GM19351 (cell line): ENCODE data around the gene TMOD1.
"Not testable (repeated sequence)": the region's sequence is repeated elsewhere in the genome, so short reads cannot be mapped to it uniquely, and the experiment has no call there.

ENCODE experiments used
- ATAC-seq: cut with Tn5 transposase; IDR thresholded peaks from one replicate; pipeline ENCODE4 v1.9.1; 2021; ENCODE audit warnings: mild to moderate bottlenecking, moderate library complexity; ENCODE audit not compliant: unreplicated experiment

Gene TMOD1

DNA sequence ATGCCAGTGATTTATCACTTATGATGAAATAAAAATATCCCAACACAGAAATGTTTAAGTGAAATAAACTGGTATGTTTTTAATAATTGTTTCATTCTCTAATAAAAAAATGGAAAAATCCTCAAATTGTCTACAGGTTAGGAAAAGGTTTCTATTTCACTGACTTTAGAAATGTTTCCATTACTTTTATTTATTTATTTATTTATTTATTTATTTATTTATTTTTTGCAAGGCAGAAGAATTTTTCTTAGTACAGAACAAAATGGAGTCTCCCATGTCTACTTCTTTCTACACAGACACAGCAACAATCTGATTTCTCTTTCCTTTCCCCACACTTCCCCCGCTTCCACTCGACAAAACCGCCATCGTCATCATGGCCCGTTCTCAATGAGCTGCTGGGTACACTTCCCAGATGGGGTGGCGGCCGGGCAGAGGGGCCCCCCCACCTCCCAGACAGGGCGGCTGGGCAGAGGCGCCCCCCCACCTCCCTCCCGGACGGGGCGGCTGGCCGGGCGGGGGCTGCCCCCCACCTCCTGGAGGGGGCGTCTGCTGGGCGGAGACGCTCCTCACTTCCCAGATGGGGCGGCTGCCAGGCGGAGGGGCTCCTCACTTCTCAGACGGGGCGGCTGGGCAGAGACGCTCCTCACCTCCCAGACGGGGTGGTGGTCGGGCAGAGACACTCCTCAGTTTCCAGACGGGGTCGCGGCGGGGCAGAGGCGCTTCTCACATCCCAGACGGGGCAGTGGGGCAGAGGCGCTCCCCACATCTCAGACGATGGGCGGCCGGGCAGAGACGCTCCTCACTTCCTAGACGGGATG is 3.7 kb upstream of the TMOD1 start:
- not testable (repeated sequence) for ATAC-seq

DNA sequence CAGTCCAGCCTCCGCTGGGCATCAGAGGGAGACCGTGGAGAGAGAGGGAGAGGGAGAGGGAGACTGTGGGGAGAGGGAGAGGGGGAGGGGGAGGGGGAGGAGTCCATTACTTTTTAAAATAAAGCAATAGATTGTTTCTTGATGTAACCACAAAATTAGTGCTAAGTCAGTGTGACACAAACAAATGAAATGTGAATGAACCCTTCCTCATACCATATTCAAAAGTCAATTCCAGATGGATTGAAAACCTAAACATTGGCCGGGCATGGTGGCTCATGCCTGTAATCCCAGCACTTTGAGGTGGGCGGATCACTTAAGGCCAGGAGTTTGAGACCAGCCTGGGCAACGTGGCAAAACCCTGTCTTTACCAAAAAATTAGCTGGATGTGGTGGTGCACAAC is 2.6 kb upstream of the TMOD1 start:
- not testable (repeated sequence) for ATAC-seq

DNA sequence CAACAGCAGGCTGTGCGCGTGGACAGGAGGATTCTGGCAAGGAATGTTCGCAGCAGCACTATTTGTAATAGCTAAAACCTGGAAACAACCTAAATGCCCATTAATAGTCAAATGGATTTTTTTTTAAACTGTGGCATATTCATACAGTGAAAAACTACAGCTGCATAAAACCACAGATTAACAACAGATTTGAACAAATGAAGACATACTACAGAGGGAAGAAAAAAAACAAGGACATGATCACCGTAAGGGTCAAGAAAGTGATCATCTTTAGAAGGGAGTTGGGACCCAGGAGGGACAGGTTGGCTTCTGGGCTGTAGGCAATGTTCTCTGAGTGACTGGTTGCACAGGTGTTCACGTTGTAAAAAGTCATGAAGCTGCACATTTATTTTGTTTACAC is 1.2 kb upstream of the TMOD1 start:
- no peak for ATAC-seq

- no peak for ATAC-seq
Observed at GRCh38 chr9:97500765-97501176, 695 bp upstream of the TMOD1 start.

GRCh38 chr9:97501972-97502221 is 431 bp downstream of the TMOD1 start:
- ATAC-seq: peak; percentile 37

DNA sequence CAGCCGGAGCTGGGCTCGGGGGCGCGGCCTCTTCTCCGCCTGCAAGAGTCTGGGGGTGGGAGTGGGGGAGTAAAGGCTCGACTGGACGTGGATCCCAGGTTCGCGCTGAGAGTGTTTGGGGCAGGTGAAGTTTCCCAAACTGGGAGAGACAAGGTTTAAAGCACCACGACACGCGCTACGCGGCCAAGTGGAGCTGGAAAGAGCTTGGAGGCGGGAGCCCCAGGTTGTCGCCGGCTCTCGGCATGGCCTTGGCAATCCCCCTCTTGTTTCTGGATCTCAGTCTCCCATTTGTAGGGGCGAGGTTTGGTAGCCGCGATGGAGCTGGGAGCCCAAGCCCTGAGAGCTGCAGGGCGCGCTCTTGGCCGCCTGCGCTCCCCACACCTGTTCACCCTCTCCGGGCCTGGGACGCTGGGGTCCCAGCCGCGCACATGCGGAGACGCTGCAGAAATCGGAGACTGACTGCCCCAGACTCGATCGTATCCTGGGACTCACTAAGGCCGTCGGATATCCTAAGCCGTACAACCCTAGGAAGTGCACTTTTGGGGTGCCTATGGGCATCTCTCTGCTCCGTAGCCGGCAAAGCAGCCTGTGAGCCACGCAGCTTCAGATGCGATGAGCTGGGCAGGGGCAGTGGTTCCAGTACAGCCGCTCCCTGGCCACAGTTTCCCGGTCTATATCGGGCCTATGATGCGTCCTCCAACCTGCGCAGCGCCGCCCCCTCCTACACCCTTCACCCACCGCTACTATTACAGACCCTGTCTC is 937 bp downstream of the TMOD1 start:
- ATAC-seq: no peak

- no peak for ATAC-seq
Observed at GRCh38 chr9:97502984-97503861, 1.8 kb downstream of the TMOD1 start.

GRCh38 chr9:97503862-97504210 is 2.4 kb downstream of the TMOD1 start:
- no peak for ATAC-seq

DNA sequence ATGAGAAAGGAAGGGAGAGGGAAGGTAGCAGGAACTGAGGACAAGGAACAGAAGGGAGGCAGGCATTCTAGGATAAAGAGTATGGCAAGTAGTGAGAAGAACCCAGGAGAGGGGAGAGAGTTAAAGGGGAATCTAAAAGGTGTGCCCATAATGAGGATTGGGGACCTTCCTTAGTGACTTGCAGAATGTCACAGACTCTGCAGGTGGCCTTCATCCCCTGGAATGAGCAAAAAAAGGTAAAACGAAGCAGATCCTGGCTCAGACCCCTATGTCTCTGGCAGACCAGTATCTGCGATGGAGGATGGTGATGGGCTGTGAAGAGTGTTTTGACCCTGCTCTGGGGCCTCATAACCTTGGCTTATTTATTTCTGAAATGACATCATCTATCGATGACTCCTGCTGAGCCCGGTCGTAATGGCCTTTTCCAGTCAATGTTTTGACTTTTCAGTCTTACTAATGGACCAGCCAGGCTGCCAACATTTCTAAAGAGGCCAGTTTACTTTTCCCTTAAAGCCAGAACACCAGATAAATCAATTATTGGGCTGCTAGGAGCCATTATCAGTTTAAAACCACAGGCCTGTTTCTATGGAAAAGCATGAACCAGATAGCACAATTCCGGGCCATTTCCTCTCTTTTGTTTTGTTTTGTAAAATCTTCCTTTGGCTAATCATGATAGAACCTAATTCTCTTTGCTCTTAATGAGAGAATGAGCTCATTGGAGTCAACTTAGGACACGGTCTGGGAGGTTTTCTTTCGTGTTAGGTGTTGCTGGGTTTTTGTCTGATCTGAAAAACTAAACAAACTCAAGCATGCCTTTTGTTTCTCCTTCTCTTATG is 3.1 kb downstream of the TMOD1 start:
- ATAC-seq: no peak

DNA sequence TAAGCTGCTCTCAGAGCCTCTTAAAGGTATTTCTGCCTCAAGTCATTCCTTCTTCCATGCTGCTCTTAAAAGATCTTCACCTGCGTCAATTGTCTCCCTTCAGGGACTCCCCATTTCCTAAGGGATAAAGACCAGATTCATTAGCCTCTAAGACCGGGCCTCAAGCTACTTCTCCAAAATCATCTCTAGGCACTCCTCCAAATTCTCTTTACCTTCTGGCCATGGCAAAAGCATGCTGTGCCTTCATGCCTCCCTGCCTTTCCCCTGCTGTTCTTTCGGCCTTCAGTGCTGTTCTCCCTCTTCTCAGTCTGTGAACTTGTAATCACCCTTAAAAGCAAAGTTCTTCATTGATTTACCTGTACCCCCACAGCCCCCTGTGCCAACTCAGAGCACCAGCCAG is 4.4 kb downstream of the TMOD1 start:
- ATAC-seq: no peak

DNA sequence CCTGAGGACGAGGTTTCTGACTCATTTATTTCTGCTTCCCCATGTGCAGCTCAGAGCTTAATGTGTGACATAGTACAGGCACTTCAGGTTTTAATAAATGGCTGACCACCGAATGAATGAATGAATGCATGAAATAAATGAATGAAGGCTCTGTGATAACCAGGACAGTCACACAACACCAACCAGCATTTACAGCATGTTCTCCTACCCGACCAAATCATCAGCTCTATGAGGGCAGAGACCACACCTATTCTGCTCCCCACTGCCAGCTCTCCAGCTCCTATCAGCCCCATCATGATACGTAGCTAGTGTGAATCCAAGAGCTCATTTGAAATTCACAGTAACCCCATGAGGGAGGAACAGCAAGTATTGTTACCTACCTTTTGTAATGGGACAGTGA is 4.8 kb downstream of the TMOD1 start:
- no peak for ATAC-seq

DNA sequence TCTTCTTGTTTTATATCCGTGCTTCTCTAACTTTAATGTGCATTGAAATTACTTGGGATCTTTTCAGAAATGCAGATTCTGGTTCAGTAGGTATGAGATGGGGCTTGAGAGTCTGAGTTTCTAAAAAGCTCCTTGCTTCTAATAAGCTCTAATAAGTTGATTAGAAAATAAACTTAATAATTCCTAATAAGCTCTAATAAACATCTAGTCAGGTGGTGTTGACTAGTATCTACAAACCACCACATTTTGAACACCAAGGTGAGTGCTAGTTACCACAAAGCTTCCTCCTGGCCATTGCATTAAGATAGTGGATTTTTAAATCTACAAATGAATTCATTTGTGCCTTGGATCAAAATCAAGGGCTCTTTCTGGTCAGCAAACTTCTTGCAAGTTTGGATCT is 5.3 kb downstream of the TMOD1 start:
- no peak for ATAC-seq

GRCh38 chr9:97507428-97507984 is 6.0 kb downstream of the TMOD1 start:
- ATAC-seq: no peak

- ATAC-seq: no peak
Observed at GRCh38 chr9:97508852-97509251, 7.4 kb downstream of the TMOD1 start.

DNA sequence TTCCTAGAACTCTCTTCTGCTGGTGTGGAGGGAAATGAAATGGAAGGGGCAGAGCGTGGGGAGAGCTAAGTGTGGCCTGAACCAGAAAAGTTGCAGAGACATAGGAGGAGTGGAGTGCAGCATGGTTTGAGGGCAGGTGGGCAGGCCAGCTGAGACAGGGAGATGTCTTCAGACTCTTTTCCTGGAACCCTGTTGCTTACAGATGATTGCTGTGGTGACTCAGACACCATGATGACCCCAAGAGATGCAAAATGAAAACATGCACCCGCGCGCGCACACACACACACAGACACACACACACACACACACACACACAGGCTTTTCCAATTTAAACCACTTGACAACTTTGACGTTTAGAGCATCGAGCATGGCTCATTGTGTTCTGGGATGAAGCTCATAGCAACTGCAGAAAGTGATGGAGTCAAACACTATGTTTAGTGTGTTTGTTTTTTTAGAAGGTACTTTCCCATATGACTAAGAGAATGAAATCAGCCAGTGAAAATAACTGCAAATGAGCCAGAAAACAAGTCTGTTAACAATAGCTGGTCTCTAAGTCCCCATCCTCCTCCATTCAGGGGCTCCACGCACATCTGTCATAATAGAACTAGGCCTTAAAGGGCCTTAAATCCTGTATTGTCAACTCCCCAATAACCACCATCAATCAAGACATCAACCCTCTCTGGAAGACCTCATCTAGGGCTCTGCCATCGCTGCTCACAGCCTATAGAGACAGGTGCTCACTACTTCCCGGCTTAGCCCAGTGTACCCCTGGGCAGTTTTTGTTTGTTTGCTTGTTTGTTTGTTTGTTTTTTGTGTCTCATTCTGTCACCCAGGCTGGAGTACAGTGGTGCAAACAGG is 9.6 kb downstream of the TMOD1 start:
- ATAC-seq: peak; percentile 73

DNA sequence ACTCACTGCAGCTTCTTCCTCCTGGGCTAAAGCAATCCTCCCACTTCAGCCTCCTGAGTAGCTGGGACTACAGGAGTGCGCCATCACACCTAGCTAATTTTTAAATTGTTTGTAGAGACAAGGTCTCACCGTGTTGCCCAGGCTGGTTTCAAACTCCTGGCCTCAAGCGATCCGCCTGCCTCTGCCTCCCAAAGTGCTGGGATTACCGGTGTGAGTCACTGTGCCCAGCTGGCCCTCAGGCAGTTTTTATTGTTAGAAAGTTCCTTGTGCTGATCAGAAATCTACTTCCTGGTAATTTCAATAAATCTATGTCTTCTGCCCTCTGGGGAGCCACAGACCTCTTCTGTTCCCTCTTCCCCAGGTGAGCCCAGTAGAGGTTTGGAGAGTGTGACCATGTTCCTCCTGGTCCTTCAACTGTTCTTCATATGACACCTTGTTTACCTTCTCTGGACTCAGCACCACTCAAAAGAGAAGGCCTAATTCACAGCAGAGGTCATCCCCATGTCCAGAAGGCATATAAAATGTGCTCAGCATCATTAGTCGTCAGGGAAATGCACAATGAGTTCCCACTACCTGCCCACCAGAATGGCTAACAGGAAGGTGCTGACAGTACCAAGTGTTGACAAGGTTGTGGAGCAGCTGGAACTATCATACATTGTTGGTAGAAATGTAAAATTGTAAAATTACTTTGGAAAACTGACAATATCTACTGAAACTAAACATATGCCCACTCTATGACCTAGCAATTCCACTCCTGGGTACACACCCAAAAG is 10.4 kb downstream of the TMOD1 start:
- peak; percentile 5 for ATAC-seq

DNA sequence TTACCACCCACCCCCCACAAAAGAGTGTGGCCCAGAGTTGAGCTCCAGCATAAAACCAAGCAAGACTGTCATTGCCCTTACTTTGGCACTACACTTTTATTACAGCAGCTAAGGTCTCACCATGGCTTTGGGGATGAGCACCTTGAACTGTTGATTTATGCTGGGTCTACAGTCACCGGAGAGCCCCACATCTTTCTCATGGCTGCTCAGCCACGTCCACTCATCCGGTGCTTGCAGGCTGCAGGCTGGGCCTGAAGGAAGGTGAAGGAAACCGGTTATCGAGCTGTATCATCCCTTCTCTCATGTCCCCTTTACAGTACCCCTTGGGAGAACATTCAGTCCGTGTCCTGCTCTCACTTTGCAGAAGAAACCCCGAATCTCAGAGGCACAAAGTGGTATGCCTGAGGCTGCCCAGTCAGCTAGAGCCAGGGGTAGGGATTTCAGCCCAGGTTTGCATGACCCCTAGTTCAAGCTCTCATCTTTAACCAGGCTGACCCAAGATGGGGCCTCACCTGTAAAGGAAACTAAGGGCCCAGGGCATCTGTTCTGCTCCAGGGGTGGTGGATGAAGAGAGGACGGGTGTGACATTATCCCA is 11.6 kb downstream of the TMOD1 start:
- ATAC-seq: no peak

- ATAC-seq: no peak
Observed at GRCh38 chr9:97514531-97514930, 13.1 kb downstream of the TMOD1 start.
